ENCODE data around the gene PTTG1IP. TPM values are rescaled to one million over a fixed set of nuclear protein-coding genes. Genes with fewer than 3 reads are reported as not detected.

PTTG1IP gene
- total RNA-seq, 1 experiment from 2014 or later = 96.0 TPM

DNA sequence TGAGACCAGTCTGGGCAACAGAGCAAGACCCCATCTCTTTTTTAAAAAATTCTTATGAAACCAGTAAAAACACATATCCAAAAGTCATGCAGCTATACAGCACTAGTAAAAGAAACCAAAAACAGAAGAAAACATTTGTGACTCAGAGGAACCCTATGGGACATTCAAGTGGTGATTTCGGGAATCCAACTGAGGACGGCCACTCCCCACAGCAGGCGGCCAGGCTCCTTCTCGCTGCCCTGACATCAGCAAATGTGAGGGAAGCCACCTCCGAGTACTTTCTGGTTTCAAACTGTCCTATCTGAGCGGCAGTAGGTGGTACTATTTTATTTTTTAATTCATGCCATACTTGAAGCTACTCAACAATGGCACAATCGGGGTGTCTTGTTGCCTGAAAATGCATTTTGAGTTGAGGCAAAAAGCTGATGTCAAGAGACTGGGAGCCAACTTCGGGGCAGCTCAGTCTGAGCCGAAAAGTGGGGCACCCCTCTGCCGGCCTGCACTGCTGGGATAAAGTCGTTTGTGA, 58.9 kb downstream of the PTTG1IP start (continued):
- TF ChIP-seq, protein P1, sequence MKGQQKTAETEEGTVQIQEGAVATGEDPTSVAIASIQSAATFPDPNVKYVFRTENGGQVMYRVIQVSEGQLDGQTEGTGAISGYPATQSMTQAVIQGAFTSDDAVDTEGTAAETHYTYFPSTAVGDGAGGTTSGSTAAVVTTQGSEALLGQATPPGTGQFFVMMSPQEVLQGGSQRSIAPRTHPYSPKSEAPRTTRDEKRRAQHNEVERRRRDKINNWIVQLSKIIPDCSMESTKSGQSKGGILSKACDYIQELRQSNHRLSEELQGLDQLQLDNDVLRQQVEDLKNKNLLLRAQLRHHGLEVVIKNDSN (CRISPR knock-in tag; IDR thresholded peaks at IDR 0.05) = no peak
- TF ChIP-seq FOXK1 (CRISPR knock-in tag; IDR thresholded peaks at IDR 0.05) (no peak), NR1H2 (CRISPR knock-in tag; IDR thresholded peaks at IDR 0.05) (no peak), ZNF416 (CRISPR knock-in tag; IDR thresholded peaks at IDR 0.05) (no peak)

DNA sequence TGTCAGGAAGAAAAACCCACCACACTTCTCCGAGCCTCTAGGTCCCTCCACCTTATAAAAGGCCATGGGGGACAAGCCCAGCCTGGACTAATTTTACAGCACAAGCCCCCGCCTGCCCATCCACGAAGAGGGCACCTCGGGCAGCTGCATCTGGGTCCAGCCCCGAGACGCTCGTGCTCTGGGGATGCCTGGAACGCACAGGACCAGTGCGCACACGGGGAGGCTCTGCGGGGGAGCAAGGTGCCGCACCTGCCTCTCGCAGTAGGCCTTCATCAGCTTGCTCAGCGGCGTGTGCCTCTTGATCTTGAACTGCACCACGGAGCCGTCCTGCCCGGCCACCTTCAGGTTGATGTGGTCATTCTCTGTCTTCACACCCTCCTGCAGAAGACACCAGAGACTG, 59.8 kb downstream of the PTTG1IP start:
- Mint-ChIP-seq H3K9me3 (no peaks in the 10 kb centered on the region), H3K4me3 (no peak overlapping the region), H3K27me3 (ENCODE audit: low read depth) (no peaks in the 10 kb centered on the region), H3K36me3 (peaks cover 18% of the 10 kb centered on the region), H3K4me1 (peaks cover 10% of the 10 kb centered on the region), H3K27ac (no peak overlapping the region)
- DNase-seq (ENCODE audit: low spot score) (no peak), ATAC-seq (no peak)
- ChIA-PET POLR2A (no interaction called here), CTCF (no interaction called here)
- TF ChIP-seq, protein P2, sequence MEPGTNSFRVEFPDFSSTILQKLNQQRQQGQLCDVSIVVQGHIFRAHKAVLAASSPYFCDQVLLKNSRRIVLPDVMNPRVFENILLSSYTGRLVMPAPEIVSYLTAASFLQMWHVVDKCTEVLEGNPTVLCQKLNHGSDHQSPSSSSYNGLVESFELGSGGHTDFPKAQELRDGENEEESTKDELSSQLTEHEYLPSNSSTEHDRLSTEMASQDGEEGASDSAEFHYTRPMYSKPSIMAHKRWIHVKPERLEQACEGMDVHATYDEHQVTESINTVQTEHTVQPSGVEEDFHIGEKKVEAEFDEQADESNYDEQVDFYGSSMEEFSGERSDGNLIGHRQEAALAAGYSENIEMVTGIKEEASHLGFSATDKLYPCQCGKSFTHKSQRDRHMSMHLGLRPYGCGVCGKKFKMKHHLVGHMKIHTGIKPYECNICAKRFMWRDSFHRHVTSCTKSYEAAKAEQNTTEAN (CRISPR knock-in tag; IDR thresholded peaks at IDR 0.05) = no peak
- TF ChIP-seq, protein P3, sequence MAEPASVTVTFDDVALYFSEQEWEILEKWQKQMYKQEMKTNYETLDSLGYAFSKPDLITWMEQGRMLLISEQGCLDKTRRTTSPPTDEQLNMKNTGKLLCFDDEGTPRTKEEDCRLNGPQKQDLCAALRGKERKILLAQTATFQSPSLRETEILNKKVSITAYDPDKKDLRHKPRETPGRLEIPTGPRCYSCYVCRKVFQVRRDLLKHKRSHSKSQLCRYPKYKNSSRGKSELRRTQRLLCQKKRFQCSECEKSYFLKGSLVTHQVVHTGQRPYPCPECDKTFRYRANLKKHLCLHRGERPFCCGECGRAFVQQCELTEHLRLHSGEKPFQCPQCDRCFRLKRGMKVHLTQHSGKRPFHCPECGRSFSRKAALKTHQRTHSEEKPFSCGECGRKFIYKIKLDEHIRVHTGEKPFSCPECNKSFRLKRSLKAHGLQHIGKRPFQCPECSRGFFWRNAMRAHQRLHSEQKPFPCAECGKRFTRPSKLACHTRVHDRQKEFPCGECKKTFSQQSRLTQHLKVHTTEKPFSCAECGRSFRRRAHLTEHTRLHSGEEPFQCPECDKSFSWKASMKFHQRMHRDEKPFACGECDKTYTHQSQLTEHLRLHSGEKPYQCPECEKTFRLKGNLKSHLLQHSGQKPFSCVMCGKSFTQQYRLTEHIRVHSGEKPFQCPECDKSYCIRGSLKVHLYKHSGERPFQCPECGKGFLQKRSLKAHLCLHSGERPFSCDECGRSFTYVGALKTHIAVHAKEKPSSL (CRISPR knock-in tag; conservative IDR thresholded peaks at IDR 0.05) = no peak
- no peak for TF ChIP-seq EMX1 (CRISPR knock-in tag; IDR thresholded peaks at IDR 0.05)
- no peak for TF ChIP-seq KAT7 (CRISPR knock-in tag; IDR thresholded peaks at IDR 0.05; ENCODE audit: borderline replicate concordance)
- TF ChIP-seq ZNF671 (CRISPR knock-in tag; IDR thresholded peaks at IDR 0.05) = no peak
- TF ChIP-seq, protein P4, sequence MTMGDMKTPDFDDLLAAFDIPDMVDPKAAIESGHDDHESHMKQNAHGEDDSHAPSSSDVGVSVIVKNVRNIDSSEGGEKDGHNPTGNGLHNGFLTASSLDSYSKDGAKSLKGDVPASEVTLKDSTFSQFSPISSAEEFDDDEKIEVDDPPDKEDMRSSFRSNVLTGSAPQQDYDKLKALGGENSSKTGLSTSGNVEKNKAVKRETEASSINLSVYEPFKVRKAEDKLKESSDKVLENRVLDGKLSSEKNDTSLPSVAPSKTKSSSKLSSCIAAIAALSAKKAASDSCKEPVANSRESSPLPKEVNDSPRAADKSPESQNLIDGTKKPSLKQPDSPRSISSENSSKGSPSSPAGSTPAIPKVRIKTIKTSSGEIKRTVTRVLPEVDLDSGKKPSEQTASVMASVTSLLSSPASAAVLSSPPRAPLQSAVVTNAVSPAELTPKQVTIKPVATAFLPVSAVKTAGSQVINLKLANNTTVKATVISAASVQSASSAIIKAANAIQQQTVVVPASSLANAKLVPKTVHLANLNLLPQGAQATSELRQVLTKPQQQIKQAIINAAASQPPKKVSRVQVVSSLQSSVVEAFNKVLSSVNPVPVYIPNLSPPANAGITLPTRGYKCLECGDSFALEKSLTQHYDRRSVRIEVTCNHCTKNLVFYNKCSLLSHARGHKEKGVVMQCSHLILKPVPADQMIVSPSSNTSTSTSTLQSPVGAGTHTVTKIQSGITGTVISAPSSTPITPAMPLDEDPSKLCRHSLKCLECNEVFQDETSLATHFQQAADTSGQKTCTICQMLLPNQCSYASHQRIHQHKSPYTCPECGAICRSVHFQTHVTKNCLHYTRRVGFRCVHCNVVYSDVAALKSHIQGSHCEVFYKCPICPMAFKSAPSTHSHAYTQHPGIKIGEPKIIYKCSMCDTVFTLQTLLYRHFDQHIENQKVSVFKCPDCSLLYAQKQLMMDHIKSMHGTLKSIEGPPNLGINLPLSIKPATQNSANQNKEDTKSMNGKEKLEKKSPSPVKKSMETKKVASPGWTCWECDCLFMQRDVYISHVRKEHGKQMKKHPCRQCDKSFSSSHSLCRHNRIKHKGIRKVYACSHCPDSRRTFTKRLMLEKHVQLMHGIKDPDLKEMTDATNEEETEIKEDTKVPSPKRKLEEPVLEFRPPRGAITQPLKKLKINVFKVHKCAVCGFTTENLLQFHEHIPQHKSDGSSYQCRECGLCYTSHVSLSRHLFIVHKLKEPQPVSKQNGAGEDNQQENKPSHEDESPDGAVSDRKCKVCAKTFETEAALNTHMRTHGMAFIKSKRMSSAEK (CRISPR knock-in tag; IDR thresholded peaks at IDR 0.05; ENCODE audit: borderline replicate concordance) = no peak
- TF ChIP-seq, protein P5, sequence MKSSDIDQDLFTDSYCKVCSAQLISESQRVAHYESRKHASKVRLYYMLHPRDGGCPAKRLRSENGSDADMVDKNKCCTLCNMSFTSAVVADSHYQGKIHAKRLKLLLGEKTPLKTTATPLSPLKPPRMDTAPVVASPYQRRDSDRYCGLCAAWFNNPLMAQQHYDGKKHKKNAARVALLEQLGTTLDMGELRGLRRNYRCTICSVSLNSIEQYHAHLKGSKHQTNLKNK (CRISPR knock-in tag; IDR thresholded peaks at IDR 0.05) = no peak
- TF ChIP-seq NR2C2 (CRISPR knock-in tag; IDR thresholded peaks at IDR 0.05) = no peak
- TF ChIP-seq SMAD4 (CRISPR knock-in tag; IDR thresholded peaks at IDR 0.05) = no peak
- TF ChIP-seq ZNF396 (CRISPR knock-in tag; IDR thresholded peaks at IDR 0.05; ENCODE audit: borderline replicate concordance) = no peak
- TF ChIP-seq, protein P6, sequence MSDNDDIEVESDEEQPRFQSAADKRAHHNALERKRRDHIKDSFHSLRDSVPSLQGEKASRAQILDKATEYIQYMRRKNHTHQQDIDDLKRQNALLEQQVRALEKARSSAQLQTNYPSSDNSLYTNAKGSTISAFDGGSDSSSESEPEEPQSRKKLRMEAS (CRISPR knock-in tag; IDR thresholded peaks at IDR 0.05) = no peak
- TF ChIP-seq, protein P7, sequence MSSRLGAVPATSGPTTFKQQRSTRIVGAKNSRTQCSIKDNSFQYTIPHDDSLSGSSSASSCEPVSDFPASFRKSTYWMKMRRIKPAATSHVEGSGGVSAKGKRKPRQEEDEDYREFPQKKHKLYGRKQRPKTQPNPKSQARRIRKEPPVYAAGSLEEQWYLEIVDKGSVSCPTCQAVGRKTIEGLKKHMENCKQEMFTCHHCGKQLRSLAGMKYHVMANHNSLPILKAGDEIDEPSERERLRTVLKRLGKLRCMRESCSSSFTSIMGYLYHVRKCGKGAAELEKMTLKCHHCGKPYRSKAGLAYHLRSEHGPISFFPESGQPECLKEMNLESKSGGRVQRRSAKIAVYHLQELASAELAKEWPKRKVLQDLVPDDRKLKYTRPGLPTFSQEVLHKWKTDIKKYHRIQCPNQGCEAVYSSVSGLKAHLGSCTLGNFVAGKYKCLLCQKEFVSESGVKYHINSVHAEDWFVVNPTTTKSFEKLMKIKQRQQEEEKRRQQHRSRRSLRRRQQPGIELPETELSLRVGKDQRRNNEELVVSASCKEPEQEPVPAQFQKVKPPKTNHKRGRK (CRISPR knock-in tag; IDR thresholded peaks at IDR 0.05; ENCODE audit: borderline replicate concordance) = no peak
